ENCODE data around the gene CLCNKB.

The CLCNKB gene

GRCh38 chr1:16080422-16081150 lies 37.0 kb downstream of the CLCNKB start:
- H3K36me3 ChIP-seq: no peaks in the 10 kb centered on the region
- intact Hi-C loops (cut with DNase I; ENCODE audit: low total_unique reads): loop anchor here (10.0 kb wide), 1 partner anchor 294 kb away; no protein-coding TSS in a partner anchor
- no peak for TF ChIP-seq CTCF (IDR thresholded peaks at IDR 0.05)
- no peaks in the 10 kb centered on the region for H3K27me3 ChIP-seq
- H3K4me1 ChIP-seq: peaks cover 0 to 20% (median 10%) of the 10 kb centered on the region in 4 donors
- no peak overlapping the region for H3K27ac ChIP-seq
- no peak for DNase-seq
- H3K4me3 ChIP-seq: no peak overlapping the region
- no peaks in the 10 kb centered on the region for H3K9me3 ChIP-seq

GRCh38 chr1:16081636-16082035 lies 38.1 kb downstream of the CLCNKB start:
- Histone ChIP-seq H3K4me1 (peaks cover 0 to 14% (median 5%) of the 10 kb centered on the region in 4 donors), H3K4me3 (no peak overlapping the region), H3K9me3 (no peaks in the 10 kb centered on the region), H3K27ac (no peak overlapping the region), H3K27me3 (no peaks in the 10 kb centered on the region), H3K36me3 (no peaks in the 10 kb centered on the region)
- no peak for DNase-seq
- intact Hi-C loops (cut with DNase I; ENCODE audit: low total_unique reads): loop anchor here (10.0 kb wide), 1 partner anchor 293 kb away; no protein-coding TSS in a partner anchor
- no peak for TF ChIP-seq CTCF (IDR thresholded peaks at IDR 0.05)

- Histone ChIP-seq H3K27me3 (no peaks in the 10 kb centered on the region), H3K4me3 (no peak overlapping the region), H3K27ac (no peak overlapping the region), H3K4me1 (peaks cover 0 to 8% (median 5%) of the 10 kb centered on the region in 4 donors), H3K36me3 (no peaks in the 10 kb centered on the region), H3K9me3 (no peaks in the 10 kb centered on the region)
- peak; percentile 75 to 84 for TF ChIP-seq CTCF (IDR thresholded peaks at IDR 0.05)
- intact Hi-C loops (cut with DNase I; ENCODE audit: low total_unique reads): loop anchor here (10.0 kb wide), 1 partner anchor 292 kb away; no protein-coding TSS in a partner anchor
- DNase-seq: no peak
Measured at GRCh38 chr1:16082283-16083038, 38.9 kb downstream of the CLCNKB start.

- no peak for DNase-seq
- Histone ChIP-seq H3K27ac (no peak overlapping the region), H3K9me3 (no peaks in the 10 kb centered on the region), H3K4me1 (peaks cover 0 to 13% (median 5%) of the 10 kb centered on the region in 4 donors), H3K36me3 (no peaks in the 10 kb centered on the region), H3K27me3 (no peaks in the 10 kb centered on the region), H3K4me3 (no peak overlapping the region)
- TF ChIP-seq CTCF (IDR thresholded peaks at IDR 0.05): no peak
- intact Hi-C loops (cut with DNase I; ENCODE audit: low total_unique reads): loop anchor here (10.0 kb wide), 1 partner anchor 291 kb away; no protein-coding TSS in a partner anchor
Measured at GRCh38 chr1:16083486-16083885, 39.9 kb downstream of the CLCNKB start.

- no peak for TF ChIP-seq CTCF (IDR thresholded peaks at IDR 0.05)
- Histone ChIP-seq H3K4me1 (peaks cover 0 to 12% (median 0%) of the 10 kb centered on the region in 4 donors), H3K27me3 (no peaks in the 10 kb centered on the region), H3K9me3 (no peaks in the 10 kb centered on the region), H3K27ac (no peak overlapping the region), H3K4me3 (no peak overlapping the region), H3K36me3 (no peaks in the 10 kb centered on the region)
- DNase-seq: no peak
- intact Hi-C loops (cut with DNase I; ENCODE audit: low total_unique reads): loop anchor here (10.0 kb wide), 1 partner anchor 289 kb away; no protein-coding TSS in a partner anchor
Measured at GRCh38 chr1:16085522-16085921, 41.9 kb downstream of the CLCNKB start.
